CD4-positive, alpha-beta T cell treated with Interferon alpha-2 for 1 hour (primary cell): ENCODE results near the gene SREBF1.

ENCODE experiments used
- DNase-seq, 2 donors: peaks; one replicate each; pipeline ENCODE4 v3.0.0-alpha.2; 2020 to 2022

SREBF1 gene

GRCh38 chr17:17836818-17837379 is at the start of gene SREBF1:
TSS of gene SREBF1 (minus strand) at chr17:17836986. CDS start at chr17:17836817, 169 bp downstream.
- peak; percentile 74 to 82 for DNase-seq

GRCh38 chr17:17886226-17886625 is 49.4 kb upstream of the SREBF1 start:
- DNase-seq: no peak

- DNase-seq: no peak
Measured at GRCh38 chr17:17884391-17885357, 47.9 kb upstream of the SREBF1 start.

GRCh38 chr17:17883801-17884200 is 47.0 kb upstream of the SREBF1 start:
- no peak for DNase-seq

GRCh38 chr17:17882082-17882581 is 45.3 kb upstream of the SREBF1 start:
- DNase-seq: no peak

GRCh38 chr17:17880577-17881196 is 43.9 kb upstream of the SREBF1 start:
- no peak for DNase-seq

- no peak for DNase-seq
Measured at GRCh38 chr17:17877529-17878358, 41.0 kb upstream of the SREBF1 start.

GRCh38 chr17:17876959-17877528 is 40.3 kb upstream of the SREBF1 start:
- no peak for DNase-seq

- no peak for DNase-seq
Measured at GRCh38 chr17:17874478-17874877, 37.7 kb upstream of the SREBF1 start.

- no peak for DNase-seq
Measured at GRCh38 chr17:17873450-17873991, 36.7 kb upstream of the SREBF1 start.

GRCh38 chr17:17872547-17873345 is 36.0 kb upstream of the SREBF1 start:
- no peak for DNase-seq

GRCh38 chr17:17871913-17872312 is 35.1 kb upstream of the SREBF1 start:
- DNase-seq: no peak

GRCh38 chr17:17870247-17870646 is 33.5 kb upstream of the SREBF1 start:
- no peak for DNase-seq

- DNase-seq: no peak
Measured at GRCh38 chr17:17868641-17869522, 32.1 kb upstream of the SREBF1 start.

GRCh38 chr17:17866897-17867296 is 30.1 kb upstream of the SREBF1 start:
- no peak for DNase-seq

- no peak for DNase-seq
Measured at GRCh38 chr17:17866425-17866824, 29.6 kb upstream of the SREBF1 start.

GRCh38 chr17:17865035-17865434 is 28.2 kb upstream of the SREBF1 start:
- DNase-seq: no peak

- no peak for DNase-seq
Measured at GRCh38 chr17:17860766-17861107, 24.0 kb upstream of the SREBF1 start.

- DNase-seq: peak; percentile 71 to 79
Measured at GRCh38 chr17:17859909-17860765, 23.4 kb upstream of the SREBF1 start.
